Amniotic stem cell (primary cell): ENCODE data around the gene SPATA3.

Experiments used
- DNase-seq: peaks from one replicate; lab custom pipeline; 2025; lab: John Stamatoyannopoulos, UW

Gene SPATA3

GRCh38 chr2:231029563-231029962 is 33.6 kb downstream of the SPATA3 start:
- DNase-seq, result no peak

- DNase-seq, result no peak
Observed at GRCh38 chr2:231030725-231031124, 34.8 kb downstream of the SPATA3 start.

- DNase-seq, result no peak
Observed at GRCh38 chr2:231032575-231033140, 36.7 kb downstream of the SPATA3 start.

- DNase-seq, result no peak
Observed at GRCh38 chr2:231033147-231034132, 37.5 kb downstream of the SPATA3 start.

- no peak for DNase-seq
Observed at GRCh38 chr2:231034291-231034882, 38.5 kb downstream of the SPATA3 start.

GRCh38 chr2:231036131-231036530 is 40.2 kb downstream of the SPATA3 start:
- no peak for DNase-seq

- no peak for DNase-seq
Observed at GRCh38 chr2:231036578-231037106, 40.7 kb downstream of the SPATA3 start.

- DNase-seq, result no peak
Observed at GRCh38 chr2:231037202-231037730, 41.3 kb downstream of the SPATA3 start, which contains the start of gene C2orf72. Gene C2orf72, plus strand, starts transcription at chr2:231037523. Its CDS starts 43 bp downstream, at chr2:231037566.

GRCh38 chr2:231037731-231038482 is 42.0 kb downstream of the SPATA3 start:
- DNase-seq, result no peak

- DNase-seq, result no peak
Observed at GRCh38 chr2:231038483-231039293, 42.8 kb downstream of the SPATA3 start.

GRCh38 chr2:231039294-231039664 is 43.4 kb downstream of the SPATA3 start:
- DNase-seq, result no peak

GRCh38 chr2:231039821-231040364 is 44.0 kb downstream of the SPATA3 start:
- no peak for DNase-seq

- DNase-seq, result no peak
Observed at GRCh38 chr2:231041061-231041689, 45.3 kb downstream of the SPATA3 start.

- no peak for DNase-seq
Observed at GRCh38 chr2:231043796-231044195, 47.9 kb downstream of the SPATA3 start.

- DNase-seq, result no peak
Observed at GRCh38 chr2:231046916-231047273, 51.0 kb downstream of the SPATA3 start.

GRCh38 chr2:231047274-231047922 is 51.5 kb downstream of the SPATA3 start:
- DNase-seq, result no peak

- DNase-seq, result no peak
Observed at GRCh38 chr2:231047923-231048915, 52.3 kb downstream of the SPATA3 start.
